SHP77 (cell line): ENCODE data around the gene CADM4.
A peak's percentile ranks its signal among the peaks of the same experiment; 100 is the strongest.
"Not testable (repeated sequence)": the region's sequence is repeated elsewhere in the genome, so short reads cannot be mapped to it uniquely, and the experiment has no call there.

Source experiments
- DNase-seq, 2 experiments: peaks; one replicate each; lab custom pipeline; 2025; lab: John Stamatoyannopoulos, UW

The CADM4 gene

GRCh38 chr19:43639519-43640423, at the start of gene CADM4:
CADM4 (minus strand) TSS chr19:43639850; CDS start chr19:43639790, 60 bp downstream.
- DNase-seq: peak in 1 of 2 experiments; percentile 32

- DNase-seq: no peak
Observed at GRCh38 chr19:43688059-43688701, 48.5 kb upstream of the CADM4 start.

DNA sequence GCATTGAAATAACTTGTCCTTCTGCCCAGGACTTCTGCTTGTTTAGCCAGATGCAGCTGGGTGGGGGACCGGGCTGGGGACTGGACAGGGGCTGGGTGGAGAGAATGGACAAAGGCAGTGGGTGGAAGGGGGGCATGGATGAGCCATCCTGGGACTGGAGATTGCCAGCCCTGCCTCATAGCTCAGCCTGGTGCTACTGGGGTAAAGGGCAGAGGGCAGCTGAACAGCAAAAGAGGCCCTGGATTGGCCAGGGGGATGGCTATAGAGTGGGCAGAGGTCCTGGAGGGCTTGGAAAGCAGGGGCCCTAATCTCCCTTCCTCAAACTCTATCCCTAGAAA, 48.0 kb upstream of the CADM4 start:
- no peak for DNase-seq

DNA sequence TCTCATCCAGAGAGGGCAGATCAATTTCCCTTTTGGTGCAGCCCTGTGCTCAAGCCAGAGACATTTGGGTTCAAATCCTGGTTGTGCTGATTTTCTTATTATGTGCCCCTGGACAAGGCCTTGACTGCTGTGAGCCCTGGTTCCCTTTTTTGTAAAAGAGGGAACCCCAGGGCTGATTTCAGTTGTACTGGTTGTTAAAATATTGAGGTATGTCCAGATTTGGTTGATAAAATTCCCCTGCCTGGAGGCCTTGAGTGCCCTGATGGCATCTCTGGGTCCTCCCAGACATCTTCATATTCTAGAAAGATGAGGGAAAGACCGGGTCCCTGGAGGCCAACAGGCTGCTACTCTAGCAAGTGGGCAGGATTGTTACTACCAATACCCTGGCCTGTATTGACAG, 44.7 kb upstream of the CADM4 start:
- no peak for DNase-seq

GRCh38 chr19:43683905-43684304, 44.3 kb upstream of the CADM4 start:
- DNase-seq: no peak

DNA sequence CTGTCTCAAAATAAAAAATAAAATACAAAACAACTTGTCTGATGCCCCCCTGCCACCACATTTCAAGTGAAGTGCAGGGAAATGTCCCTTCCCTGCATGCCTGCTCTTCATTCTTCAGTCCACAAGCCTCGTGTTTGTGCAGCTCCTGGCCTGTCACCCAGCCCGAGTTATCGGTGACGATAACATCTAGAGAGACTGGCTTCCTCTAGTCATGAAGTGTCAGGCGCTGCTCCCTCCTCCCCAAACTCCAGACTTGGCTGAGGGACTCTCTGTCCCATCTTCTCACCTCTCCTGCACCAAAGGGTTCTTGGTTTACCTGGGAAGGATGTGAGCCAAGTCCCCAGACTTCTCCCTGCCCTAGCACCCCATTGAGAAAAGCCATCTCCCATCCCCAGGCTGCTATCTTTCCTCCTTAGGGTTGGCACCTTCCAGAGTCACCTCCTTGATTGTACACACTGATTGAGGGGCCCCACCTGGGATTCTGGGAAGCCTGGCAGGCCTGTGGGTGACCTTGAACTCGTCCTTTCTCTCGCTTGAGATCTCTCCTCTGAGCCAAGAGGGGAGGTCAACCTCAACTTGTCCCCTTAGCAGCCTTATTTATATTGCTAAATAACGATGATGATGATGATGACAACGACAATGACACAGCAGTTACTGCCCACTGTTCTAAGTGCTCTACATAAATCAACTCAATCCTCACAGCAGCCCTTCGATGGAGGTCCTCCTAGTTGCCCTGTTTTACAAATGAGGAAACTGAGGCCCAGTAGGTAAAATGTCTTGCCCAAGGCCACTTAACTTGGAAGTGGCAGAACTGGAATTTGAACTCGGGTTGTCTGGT, 43.4 kb upstream of the CADM4 start:
- no peak for DNase-seq

GRCh38 chr19:43682269-43682668, 42.6 kb upstream of the CADM4 start:
- DNase-seq: not testable (repeated sequence)

DNA sequence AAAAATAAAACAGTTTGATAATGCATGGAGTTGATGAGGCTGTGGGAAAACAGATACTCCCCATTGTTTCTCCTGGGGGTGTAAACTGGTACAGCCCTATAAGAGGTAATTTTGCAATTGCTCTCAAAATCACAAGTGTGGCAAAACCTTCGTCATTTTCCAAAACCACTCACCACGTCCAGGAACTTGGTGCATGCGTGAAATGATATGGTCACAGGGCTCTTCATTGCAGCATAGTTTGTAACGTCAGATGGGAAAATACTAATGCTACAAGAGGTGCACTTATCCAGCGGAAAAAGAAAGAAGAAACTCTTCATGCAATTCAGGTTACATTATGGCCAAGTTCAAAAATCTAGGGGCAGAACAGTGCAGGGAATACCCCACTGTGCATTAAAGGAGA, 42.2 kb upstream of the CADM4 start:
- no peak for DNase-seq

DNA sequence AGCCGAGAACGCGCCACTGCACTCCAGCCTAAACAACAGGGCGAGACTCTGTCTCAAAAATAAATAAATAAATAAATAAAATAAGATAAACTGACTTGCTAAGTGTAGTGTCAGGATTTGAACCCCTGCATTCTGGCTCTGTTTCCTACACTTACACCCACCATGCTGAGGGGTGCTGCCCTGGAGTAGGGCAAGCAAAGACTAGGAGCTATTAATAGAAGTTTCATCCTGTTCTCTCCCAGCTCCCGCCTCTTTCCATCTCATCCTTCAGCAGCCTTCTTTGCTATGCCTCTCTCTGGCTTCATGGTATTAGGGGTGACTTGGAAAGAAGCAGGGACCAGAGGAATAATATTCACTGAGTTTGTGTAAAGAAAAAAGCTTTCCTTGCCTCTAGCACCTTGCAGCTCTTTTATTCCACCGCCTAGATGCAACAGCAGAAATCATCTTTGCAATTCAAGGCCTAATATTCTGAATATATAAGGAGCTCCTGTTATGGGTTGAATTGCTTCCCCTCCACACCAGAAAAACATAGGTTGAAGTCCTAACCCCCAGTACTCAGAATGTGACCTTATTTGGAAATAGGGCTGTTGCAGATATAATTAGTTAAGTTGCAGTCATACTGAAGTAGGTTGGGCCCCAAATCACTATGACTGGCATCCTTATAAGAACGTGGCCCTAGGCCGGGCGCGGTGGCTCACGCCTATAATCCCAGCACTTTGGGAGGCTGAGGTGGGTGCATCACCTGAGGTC, 39.0 kb upstream of the CADM4 start:
- DNase-seq: no peak

DNA sequence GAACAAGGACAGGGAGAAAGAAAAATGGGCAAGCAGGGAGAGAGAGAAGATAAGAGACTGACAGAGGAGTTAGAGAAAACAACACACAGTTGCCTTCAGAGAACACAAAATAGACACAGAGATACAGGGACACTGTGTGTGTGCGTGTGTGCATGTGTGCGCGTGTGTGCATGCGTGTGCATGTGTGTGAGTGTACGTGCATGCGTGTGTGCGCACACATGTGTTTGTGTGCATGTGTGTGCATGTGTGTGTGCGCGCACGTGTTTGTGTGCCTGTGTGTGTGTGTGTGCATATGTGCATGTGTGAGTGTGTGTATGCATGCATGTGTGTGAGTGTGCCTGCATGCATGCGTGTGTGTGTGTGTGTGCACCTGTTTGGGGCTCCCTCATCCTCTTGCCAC, 36.3 kb upstream of the CADM4 start:
- DNase-seq: no peak

- DNase-seq: no peak
Observed at GRCh38 chr19:43675269-43675879, 35.7 kb upstream of the CADM4 start.

GRCh38 chr19:43674596-43674995, 34.9 kb upstream of the CADM4 start:
- no peak for DNase-seq

GRCh38 chr19:43674183-43674582, 34.5 kb upstream of the CADM4 start:
- DNase-seq: peak in 1 of 2 experiments; percentile 26

DNA sequence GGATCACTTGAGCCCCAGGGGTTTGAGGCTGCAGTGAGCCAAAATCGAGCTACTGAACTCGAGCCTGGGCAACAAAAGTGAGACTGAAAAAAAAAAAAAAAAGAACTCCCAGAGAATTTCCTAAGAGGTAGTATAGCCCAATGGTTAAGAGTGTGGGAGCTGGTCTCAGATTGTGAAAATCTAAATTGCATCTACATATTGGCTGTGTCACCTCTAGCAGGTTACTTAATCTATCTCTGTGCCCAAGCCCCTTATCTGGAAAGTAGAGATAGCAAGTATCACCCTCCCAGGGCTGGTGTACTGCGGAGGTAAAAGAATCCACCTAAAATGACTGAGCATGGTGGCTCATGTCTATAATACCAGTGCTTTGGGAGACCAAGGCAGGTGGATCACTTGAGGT, 34.0 kb upstream of the CADM4 start:
- DNase-seq: no peak

- DNase-seq: no peak
Observed at GRCh38 chr19:43672061-43672679, 32.5 kb upstream of the CADM4 start.

GRCh38 chr19:43668406-43669109, 28.9 kb upstream of the CADM4 start:
- peak; percentile 93 to 96 for DNase-seq

DNA sequence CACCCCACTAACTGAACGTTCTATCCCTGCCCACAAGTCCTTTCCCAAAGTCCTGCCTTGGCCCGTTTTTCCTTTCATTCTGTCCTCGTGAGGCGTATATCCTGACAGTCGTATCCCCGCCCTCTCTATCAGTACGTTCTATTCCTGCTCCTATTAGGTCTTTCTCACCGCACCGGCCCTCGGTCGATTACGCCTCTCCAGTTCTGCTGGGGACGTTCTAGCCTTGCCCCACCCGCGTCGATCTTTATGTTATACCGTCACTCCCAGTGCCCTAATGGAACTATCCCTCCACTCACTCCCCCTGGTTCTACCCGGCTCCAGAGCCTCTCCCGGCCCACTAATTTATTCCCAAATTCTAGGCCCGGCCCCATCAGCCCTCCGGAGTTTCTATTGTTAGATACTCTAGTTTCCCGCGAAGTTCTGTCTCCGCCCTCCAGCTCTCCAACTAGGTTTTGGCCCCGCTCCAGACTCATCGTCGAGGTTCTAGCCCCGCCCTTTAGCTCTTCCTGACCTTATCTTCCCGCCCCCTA, 28.3 kb upstream of the CADM4 start:
- DNase-seq: peak; percentile 68 to 78

DNA sequence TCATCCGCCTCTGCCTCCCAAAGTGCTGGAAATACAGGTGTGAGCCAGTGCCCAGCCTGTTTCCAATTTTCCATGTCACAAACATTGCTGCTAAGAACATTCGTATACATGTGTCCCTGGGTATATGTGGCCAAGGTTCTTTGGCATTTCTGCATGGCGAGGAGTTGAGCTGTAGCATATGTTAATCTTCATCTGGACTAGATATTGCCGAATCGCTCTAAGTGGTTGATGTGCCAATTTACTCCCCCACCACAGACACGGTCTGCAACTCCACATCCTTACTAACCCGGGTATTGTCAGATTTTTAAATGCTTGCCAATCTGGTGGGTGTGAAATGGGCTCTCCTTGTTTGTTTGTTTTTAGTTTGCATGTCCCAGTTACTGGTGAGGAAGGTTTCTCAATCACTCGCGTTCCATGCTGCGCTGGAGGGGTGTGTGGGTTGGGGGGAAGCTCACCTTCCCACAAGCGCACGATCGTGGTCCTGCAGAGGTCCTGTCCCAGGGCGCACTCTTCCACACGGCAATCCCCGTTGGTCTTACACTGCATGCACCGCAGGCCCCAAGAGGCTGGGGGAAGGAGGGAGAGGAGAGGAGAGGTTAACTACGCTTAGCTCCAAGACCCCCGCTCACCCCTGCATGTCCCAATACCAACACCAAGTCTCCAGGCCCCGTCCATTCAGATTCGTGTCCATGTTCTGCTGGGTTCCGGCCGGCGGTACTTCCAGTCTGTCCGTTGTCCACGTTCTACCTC, 27.7 kb upstream of the CADM4 start:
- no peak for DNase-seq

DNA sequence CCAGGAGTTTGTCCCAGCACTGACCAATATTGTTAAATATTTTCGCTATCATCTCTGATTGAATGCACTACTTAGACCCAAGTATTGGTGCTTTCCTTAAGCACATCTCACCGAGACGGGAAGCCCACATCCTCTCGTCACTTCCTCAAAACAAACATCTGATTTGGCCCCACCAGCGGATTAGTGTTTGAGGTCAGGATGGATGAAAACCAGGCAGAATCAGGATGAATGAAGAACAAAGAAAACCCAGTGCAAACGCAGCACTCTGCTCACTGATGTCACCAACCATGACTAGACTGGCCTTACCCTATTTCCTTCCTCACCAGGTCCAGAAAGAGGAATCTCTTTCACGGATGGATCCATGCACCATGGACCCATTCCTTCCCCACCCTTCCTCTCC, 24.4 kb upstream of the CADM4 start:
- no peak for DNase-seq
